ENCODE data around the gene TPD52L2.
"Not testable (repeated sequence)": the region's sequence is repeated elsewhere in the genome, so short reads cannot be mapped to it uniquely, and the experiment has no call there.

TPD52L2 gene

DNA sequence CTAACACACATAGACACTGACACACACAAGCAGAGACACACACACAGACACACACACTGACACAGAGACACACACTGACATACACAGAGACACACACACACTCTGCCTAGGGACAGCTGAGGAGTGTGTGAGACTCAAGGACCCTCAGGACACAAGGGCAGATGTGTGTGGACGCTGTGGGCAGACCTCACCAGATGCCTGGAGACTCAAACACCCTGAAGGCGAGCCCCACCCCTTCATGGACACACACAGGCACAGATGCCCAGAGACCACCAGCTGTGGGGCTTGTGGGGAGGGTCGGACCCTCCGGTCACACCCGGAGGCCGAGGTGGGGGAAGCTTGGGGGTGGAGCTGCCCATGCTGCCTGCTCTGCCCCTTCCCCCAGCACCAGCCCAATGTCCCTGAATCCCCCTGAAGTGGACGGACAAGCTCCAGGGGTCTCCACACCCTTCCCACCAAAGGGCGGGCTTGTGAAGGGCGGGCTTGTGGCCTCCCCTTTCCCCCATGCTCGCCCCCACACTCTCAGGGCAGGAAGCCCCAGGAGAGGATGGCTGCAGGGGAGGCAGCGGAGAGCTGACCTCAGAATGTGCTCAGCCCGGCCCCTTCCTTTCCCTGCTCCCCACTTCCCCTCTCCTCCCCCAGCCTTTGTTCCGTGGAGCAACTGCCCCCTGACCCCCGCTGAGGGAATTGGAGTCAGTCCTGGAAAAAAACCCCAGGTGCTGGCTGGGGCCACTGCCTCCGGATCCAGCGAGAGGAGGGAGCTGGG lies 17.6 kb upstream of the TPD52L2 start:
- Histone ChIP-seq H3K9ac (ENCODE audit: low read depth, low read length) (peak overlapping the region; percentile 27; the same call in 1 of the 2 replicates), H3K27me3 (ENCODE audit: insufficient read depth, low read length) (no peaks in the 10 kb centered on the region), H3K27ac (ENCODE audit: low read depth, low read length) (peak overlapping the region; percentile 89), H3K36me3 (ENCODE audit: insufficient read depth, low read length) (no peaks in the 10 kb centered on the region), H3K4me1 (ENCODE audit: insufficient read depth, low read length) (peaks cover 18% of the 10 kb centered on the region), H3K4me3 (ENCODE audit: low read length) (peak overlapping the region; percentile 5; the same call in 1 of the 2 replicates), H3K9me3 (ENCODE audit: insufficient read depth, low read depth, low read length) (no peaks in the 10 kb centered on the region)
- WGBS: 17% methylated on average over 12 of the region's 16 CpGs

DNA sequence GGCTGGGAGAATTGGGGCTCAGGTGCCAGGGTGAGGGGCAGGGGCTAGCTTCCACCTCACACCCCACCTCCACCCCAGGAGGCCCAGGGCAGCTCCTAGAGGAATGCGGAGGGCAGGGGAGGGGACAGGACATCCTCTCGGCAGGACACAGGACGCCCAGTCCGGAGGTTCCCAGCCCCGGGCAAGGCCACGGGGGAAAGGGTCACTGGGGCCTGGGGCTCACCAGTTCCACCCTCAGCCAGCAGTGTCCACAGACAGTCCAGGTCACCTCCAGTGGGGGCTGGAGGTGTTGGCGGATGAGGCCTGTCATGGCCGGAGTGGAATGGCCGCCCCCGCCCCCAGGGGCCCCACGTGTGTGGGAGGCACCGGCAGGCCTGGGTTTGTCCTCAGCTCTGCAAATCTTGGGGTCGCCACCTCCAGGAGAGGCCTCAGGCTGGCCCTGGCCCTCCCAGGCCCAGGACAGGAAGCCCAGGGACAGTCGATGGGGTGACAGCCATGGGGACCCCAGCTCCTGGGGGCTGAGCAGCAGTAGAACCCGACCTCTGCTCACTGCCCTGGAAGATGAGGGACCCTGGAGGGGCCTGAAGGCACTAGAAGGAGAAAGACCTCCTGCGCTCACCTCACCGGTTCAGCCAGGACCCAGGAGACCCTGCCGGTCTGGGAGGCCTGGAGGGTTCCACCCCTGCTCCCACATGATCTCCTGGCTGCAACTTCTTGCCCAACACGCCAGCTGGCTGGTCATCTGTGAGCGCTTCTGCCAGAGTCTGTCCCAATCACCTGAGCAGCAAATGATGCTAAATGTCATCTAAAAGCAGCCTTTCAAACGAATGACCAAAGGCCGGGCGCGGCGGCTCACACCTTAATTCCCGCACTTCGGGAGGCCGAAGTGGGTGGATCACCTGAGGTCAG lies 16.8 kb upstream of the TPD52L2 start:
- WGBS: 67% methylated on average over 28 of the region's 28 CpGs
- Histone ChIP-seq H3K9me3 (ENCODE audit: insufficient read depth, low read depth, low read length) (no peaks in the 10 kb centered on the region), H3K36me3 (ENCODE audit: insufficient read depth, low read length) (no peaks in the 10 kb centered on the region), H3K27me3 (ENCODE audit: insufficient read depth, low read length) (no peaks in the 10 kb centered on the region), H3K9ac (ENCODE audit: low read depth, low read length) (peak overlapping the region; percentile 51), H3K4me1 (ENCODE audit: insufficient read depth, low read length) (peaks cover 18% of the 10 kb centered on the region), H3K4me3 (ENCODE audit: low read length) (0 out of 2 replicates have a peak overlapping the region, but pooled peaks have one; percentile 5), H3K27ac (ENCODE audit: low read depth, low read length) (peak overlapping the region; percentile 89)

DNA sequence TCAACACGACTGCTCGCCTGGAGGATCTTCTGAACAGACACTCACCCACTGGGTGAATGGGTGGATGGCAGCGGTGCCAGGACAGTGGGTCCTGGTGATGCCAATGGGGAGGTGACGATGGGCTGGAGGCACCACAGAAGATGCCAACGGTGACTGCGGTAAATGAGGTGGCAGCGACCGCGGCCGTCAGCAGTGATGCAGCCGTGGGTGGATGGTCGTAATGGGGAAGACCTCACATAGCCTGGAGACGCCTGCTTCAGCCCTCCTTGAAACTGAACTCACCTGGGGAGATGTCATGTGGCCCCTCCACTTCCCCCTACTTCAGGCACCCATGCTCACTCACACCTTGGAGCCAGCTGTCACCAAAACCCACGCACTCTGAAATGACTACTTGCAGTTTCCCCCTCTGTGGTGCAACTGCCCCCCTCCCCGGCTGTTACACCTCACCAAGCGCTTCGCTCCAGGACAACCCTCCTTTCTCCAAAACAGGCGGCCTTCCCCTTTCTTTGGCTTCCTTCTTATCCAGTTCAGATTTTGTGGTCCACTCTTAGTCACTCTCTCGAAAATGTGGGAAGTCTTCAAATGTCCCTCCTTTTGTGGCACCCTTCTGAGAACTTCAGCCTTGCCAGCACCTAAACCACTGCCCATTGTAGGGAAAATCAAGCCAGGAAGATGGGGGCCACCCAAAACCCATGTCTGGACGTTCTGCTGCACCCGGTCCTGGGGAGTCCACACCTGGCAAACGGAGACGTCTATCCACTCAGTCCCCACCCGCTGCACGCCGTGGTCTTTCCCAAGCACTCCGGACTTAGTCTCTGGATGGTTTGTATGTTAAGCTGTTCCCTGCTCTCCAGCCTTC lies 14.2 kb upstream of the TPD52L2 start:
- Histone ChIP-seq H3K27me3 (ENCODE audit: insufficient read depth, low read length) (no peaks in the 10 kb centered on the region), H3K4me3 (ENCODE audit: low read length) (no peak overlapping the region), H3K9me3 (ENCODE audit: insufficient read depth, low read depth, low read length) (no peaks in the 10 kb centered on the region), H3K9ac (ENCODE audit: low read depth, low read length) (no peak overlapping the region), H3K4me1 (ENCODE audit: insufficient read depth, low read length) (peaks cover 36% of the 10 kb centered on the region), H3K27ac (ENCODE audit: low read depth, low read length) (no peak overlapping the region), H3K36me3 (ENCODE audit: insufficient read depth, low read length) (no peaks in the 10 kb centered on the region)
- 92% methylated on average over 27 of the region's 27 CpGs for WGBS

DNA sequence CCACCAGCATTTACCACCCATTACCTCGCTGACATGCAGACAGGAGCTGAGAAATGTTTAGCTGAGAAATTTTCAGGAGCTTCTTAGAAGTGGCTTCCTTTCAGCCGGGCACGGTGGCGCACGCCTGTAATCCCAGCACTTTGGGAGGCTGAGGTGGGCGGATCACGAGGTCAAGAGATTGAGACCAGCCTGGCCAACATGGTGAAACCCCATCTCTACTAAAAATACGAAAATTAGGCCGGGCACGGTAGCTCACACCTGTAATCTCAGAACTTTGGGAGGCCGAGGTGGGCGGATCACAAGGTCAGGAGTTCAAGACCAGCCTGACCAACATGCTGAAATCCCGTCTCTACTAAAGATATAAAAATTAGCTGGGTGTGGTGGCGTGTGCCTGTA lies 13.5 kb upstream of the TPD52L2 start:
- not testable (repeated sequence) for H3K9ac ChIP-seq (ENCODE audit: low read depth, low read length); H3K27ac ChIP-seq (ENCODE audit: low read depth, low read length); H3K27me3 ChIP-seq (ENCODE audit: insufficient read depth, low read length); H3K36me3 ChIP-seq (ENCODE audit: insufficient read depth, low read length); H3K9me3 ChIP-seq (ENCODE audit: insufficient read depth, low read depth, low read length); H3K4me3 ChIP-seq (ENCODE audit: low read length)
- 94% methylated on average over 14 of the region's 14 CpGs for WGBS
- peaks cover 40% of the 10 kb centered on the region for H3K4me1 ChIP-seq (ENCODE audit: insufficient read depth, low read length)

DNA sequence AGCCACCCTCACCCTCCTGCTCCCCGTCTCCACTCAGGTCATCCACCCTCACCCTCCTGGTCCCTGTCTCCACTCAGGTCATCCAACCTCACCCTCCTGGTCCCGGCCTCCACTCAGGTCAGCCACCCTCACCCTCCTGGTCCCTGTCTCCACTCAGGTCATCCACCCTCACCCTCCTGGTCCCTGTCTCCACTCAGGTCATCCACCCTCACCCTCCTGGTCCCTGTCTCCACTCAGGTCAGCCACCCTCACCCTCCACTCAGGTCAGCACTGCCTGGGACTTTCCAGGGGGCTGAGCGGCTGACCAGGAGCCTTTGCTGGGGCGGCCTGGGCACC lies 11.4 kb upstream of the TPD52L2 start:
- H3K9ac ChIP-seq (ENCODE audit: low read depth, low read length); H3K9me3 ChIP-seq (ENCODE audit: insufficient read depth, low read depth, low read length); H3K27me3 ChIP-seq (ENCODE audit: insufficient read depth, low read length); H3K4me3 ChIP-seq (ENCODE audit: low read length); H3K36me3 ChIP-seq (ENCODE audit: insufficient read depth, low read length): not testable (repeated sequence)
- Histone ChIP-seq H3K27ac (ENCODE audit: low read depth, low read length) (peak overlapping the region; percentile 52; the same call in 1 of the 2 replicates), H3K4me1 (ENCODE audit: insufficient read depth, low read length) (peaks cover 32% of the 10 kb centered on the region)
- WGBS: 91% methylated on average over 4 of the region's 4 CpGs

DNA sequence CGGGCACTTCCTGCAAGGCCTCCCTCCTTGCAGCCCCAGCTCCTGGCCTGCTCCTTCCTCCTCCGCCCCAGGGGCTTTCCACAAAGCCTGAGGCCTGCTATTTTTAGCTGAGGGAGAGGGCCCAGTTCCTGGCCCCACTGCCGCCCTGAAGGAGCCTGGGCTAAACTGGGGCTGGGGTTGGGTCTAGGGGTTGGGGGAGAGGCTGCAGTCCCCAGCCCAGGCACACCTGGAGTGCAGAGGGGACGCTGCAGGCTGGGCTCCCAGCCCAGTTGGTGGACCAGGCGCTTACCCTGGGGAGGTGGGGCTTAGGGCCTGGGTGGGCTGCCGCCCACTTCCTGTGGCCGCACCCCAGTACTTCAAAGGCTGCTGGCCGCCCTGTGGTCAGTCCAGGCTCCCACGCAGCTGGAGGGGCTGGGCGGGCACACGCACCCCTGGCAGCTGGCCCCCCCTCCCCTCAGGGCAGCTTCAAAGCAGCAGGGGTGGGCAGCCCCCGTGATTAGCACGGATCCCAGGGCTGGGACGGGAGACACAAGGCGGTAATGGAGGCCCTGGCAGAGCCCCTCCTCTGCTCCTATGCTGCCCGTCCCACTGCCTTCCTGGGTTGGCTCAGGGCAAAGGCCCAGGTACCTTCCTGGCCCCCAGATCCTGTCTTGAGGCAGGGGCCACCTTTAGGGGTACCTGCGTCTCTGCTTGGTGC lies 10.9 kb upstream of the TPD52L2 start:
- 51% methylated on average over 17 of the region's 17 CpGs for WGBS
- H3K27me3 ChIP-seq (ENCODE audit: insufficient read depth, low read length): no peaks in the 10 kb centered on the region
- H3K36me3 ChIP-seq (ENCODE audit: insufficient read depth, low read length): no peaks in the 10 kb centered on the region
- H3K9ac ChIP-seq (ENCODE audit: low read depth, low read length): no peak overlapping the region; the same call in 1 of the 2 replicates
- H3K4me1 ChIP-seq (ENCODE audit: insufficient read depth, low read length): peaks cover 37% of the 10 kb centered on the region
- no peaks in the 10 kb centered on the region for H3K9me3 ChIP-seq (ENCODE audit: insufficient read depth, low read depth, low read length)
- H3K27ac ChIP-seq (ENCODE audit: low read depth, low read length): peak overlapping the region; percentile 52
- H3K4me3 ChIP-seq (ENCODE audit: low read length): no peak overlapping the region

DNA sequence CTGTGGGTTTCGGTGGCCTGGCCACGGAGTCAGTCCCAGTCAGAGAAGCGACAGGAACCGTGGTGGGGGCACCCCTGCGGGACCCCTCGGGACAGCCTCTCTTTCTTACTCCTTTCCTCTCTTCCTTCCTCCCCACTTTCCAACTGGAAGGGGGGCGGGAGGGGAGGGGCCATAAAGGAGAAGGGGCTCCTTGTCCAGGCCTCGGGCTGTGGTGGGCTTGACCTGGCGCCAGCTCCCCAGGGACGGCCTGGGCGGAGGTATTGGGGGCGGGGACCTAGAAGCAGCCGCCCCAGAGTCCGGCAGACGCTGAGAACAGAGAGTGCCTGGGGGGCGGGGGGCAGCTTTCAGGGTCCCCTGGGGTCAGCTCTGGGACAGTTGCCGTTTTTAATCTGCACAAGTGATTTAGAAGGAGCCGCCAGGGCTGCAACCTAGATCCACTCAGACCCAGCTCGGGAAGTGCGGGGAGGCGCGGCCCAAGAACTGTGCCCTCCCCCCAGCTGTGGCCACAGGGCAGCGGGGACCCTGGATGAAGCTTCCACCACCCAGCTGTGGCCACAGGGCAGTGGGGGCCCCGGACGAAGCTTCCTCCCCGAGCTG lies 10.2 kb upstream of the TPD52L2 start:
- H3K4me3 ChIP-seq (ENCODE audit: low read length): peak overlapping the region; percentile 27; the same call in 1 of the 2 replicates
- no peaks in the 10 kb centered on the region for H3K36me3 ChIP-seq (ENCODE audit: insufficient read depth, low read length)
- WGBS: 21% methylated on average over 26 of the region's 26 CpGs
- H3K27ac ChIP-seq (ENCODE audit: low read depth, low read length): no peak overlapping the region; the same call in 1 of the 2 replicates
- peaks cover 41% of the 10 kb centered on the region for H3K4me1 ChIP-seq (ENCODE audit: insufficient read depth, low read length)
- H3K9me3 ChIP-seq (ENCODE audit: insufficient read depth, low read depth, low read length): no peaks in the 10 kb centered on the region
- no peaks in the 10 kb centered on the region for H3K27me3 ChIP-seq (ENCODE audit: insufficient read depth, low read length)
- no peak overlapping the region for H3K9ac ChIP-seq (ENCODE audit: low read depth, low read length)

DNA sequence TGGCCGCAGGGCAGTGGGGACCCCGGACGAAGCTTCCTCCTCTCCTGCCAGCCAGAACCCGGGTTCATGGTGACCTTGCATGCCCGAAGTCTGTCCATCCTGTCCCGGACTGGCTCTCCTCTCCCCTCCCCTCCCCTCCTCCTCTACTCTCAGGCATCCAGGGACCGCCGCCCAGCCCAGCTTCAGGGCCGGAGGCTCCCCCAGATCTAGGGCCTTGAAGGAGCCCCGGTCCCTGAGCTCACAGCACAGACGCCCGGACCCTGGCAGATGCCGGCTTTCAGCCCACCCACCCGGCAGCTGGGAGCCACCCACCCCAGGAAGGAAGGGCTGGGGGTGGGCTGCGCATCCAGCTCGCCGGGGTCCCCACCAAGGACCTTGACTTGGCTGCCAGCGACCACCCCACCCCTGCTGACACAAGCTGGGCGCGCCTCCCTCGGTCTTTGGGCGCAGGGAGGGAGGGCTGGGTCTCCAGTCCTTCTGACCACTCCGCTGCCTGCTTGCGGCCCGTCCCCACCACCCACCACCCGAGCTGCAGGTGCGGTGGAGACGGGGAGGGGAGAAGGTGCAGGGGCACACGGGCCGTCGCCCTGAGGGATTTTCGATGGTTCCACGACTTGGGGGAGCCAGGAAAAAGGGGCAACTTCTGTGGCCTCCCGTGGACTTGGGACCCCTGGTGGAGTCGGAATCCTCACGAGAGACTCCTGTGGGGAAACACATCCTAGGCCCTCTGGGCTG lies 9.5 kb upstream of the TPD52L2 start:
- Histone ChIP-seq H3K36me3 (ENCODE audit: insufficient read depth, low read length) (no peaks in the 10 kb centered on the region), H3K4me3 (ENCODE audit: low read length) (peak overlapping the region; percentile 27), H3K4me1 (ENCODE audit: insufficient read depth, low read length) (peaks cover 41% of the 10 kb centered on the region), H3K27me3 (ENCODE audit: insufficient read depth, low read length) (no peaks in the 10 kb centered on the region), H3K9ac (ENCODE audit: low read depth, low read length) (no peak overlapping the region), H3K9me3 (ENCODE audit: insufficient read depth, low read depth, low read length) (no peaks in the 10 kb centered on the region), H3K27ac (ENCODE audit: low read depth, low read length) (no peak overlapping the region; the same call in 1 of the 2 replicates)
- 43% methylated on average over 35 of the region's 36 CpGs for WGBS

DNA sequence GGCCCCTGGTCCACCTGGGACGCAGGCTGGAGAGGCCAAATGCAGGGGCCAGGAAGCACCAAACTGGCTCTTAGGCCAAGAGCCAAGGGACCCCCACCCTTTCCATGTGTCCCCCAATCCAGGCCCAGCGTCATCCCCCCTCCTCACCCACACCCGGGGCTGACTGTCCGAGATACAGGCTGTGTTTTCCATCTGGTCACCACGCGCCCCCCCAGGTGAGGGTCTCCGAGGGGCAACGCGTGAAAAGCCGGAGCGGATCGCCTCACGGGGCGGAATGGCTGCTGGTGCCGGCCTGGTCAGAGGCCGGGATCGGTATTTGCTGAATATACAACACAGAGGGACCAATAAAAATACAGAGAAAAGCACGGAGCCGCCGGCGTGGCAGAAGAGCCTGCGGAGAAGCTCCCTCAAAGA lies 9.0 kb upstream of the TPD52L2 start:
- 45% methylated on average over 22 of the region's 22 CpGs for WGBS
- H3K9me3 ChIP-seq (ENCODE audit: insufficient read depth, low read depth, low read length): no peaks in the 10 kb centered on the region
- no peaks in the 10 kb centered on the region for H3K27me3 ChIP-seq (ENCODE audit: insufficient read depth, low read length)
- peaks cover 41% of the 10 kb centered on the region for H3K4me1 ChIP-seq (ENCODE audit: insufficient read depth, low read length)
- H3K4me3 ChIP-seq (ENCODE audit: low read length): peak overlapping the region; percentile 27
- H3K36me3 ChIP-seq (ENCODE audit: insufficient read depth, low read length): no peaks in the 10 kb centered on the region
- H3K27ac ChIP-seq (ENCODE audit: low read depth, low read length): no peak overlapping the region
- H3K9ac ChIP-seq (ENCODE audit: low read depth, low read length): no peak overlapping the region

All from HUES64 (cell line).